Measurements from ENCODE around the gene INHBE. TPM values are rescaled to one million over a fixed set of nuclear protein-coding genes. Genes with fewer than 3 reads are reported as not detected.

Gene INHBE
- total RNA-seq, 1 experiment from 2014 or later = 5.0 TPM

DNA sequence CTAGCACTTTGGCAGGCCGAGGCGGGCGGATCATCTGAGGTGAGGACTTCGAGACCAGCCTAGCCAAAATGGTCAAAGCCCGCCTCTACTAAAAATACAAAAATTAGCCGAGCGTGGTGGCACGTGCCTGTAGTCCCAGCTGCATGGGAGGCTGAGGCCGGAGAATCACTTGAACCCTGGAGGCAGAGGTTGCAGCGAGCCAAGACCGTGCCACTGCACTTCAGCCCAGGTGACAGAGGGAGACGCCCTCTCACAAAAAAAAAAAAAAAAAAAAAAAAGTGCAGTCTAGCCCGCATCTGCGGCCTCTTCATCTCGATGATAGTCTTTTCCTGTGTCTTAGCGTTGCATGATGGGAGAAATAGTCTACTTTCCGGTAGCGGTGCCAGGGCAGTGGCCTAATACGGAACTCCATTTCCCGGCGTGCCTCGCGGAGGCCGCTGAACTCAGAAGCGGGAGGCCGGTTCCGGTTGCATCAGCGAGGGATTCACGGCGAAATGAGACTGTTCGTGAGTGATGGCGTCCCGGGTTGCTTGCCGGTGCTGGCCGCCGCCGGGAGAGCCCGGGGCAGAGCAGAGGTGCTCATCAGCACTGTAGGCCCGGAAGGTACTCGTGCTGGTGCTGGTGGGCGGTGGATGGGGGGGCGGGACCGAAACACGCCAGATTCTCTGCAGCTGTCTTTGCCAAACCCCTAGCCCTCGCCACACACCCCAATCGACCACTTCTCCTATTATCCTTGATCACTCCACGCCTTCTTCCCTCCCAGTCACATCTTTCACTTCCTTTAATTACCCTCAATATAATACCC, 32.7 kb downstream of the INHBE start, which contains the start of gene MARS1 (continued):
- TF ChIP-seq, protein P1, sequence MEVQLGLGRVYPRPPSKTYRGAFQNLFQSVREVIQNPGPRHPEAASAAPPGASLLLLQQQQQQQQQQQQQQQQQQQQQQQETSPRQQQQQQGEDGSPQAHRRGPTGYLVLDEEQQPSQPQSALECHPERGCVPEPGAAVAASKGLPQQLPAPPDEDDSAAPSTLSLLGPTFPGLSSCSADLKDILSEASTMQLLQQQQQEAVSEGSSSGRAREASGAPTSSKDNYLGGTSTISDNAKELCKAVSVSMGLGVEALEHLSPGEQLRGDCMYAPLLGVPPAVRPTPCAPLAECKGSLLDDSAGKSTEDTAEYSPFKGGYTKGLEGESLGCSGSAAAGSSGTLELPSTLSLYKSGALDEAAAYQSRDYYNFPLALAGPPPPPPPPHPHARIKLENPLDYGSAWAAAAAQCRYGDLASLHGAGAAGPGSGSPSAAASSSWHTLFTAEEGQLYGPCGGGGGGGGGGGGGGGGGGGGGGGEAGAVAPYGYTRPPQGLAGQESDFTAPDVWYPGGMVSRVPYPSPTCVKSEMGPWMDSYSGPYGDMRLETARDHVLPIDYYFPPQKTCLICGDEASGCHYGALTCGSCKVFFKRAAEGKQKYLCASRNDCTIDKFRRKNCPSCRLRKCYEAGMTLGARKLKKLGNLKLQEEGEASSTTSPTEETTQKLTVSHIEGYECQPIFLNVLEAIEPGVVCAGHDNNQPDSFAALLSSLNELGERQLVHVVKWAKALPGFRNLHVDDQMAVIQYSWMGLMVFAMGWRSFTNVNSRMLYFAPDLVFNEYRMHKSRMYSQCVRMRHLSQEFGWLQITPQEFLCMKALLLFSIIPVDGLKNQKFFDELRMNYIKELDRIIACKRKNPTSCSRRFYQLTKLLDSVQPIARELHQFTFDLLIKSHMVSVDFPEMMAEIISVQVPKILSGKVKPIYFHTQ (CRISPR knock-in tag; IDR thresholded peaks at IDR 0.05) = no peak
- TF ChIP-seq SP1 (CRISPR knock-in tag; conservative IDR thresholded peaks at IDR 0.05) (peak; percentile 42; the same call in 1 of the 2 replicates), ZNF396 (CRISPR knock-in tag; IDR thresholded peaks at IDR 0.05; ENCODE audit: borderline replicate concordance) (no peak), MAX (CRISPR knock-in tag; IDR thresholded peaks at IDR 0.05) (peak; percentile 96), ATF3 (CRISPR knock-in tag; conservative IDR thresholded peaks at IDR 0.05) (peak; percentile 96), PRDM15 (CRISPR knock-in tag; IDR thresholded peaks at IDR 0.05) (no peak), IRF1 (CRISPR knock-in tag; IDR thresholded peaks at IDR 0.05) (no peak), TCF7 (CRISPR knock-in tag; IDR thresholded peaks at IDR 0.05; ENCODE audit: low read depth) (no peak), NR1H2 (CRISPR knock-in tag; IDR thresholded peaks at IDR 0.05) (no peak), RELA (CRISPR knock-in tag; IDR thresholded peaks at IDR 0.05; ENCODE audit: borderline replicate concordance) (no peak), GTF2I (CRISPR knock-in tag; conservative IDR thresholded peaks at IDR 0.05) (peak; percentile 90), E2F5 (CRISPR knock-in tag; IDR thresholded peaks at IDR 0.05) (0 out of 2 replicates have a peak, but pooled peaks have one; percentile 38), USF1 (CRISPR knock-in tag; IDR thresholded peaks at IDR 0.05) (0 out of 2 replicates have a peak, but pooled peaks have one; percentile 23), USF2 (CRISPR knock-in tag; IDR thresholded peaks at IDR 0.05) (no peak), E2F4 (CRISPR knock-in tag; IDR thresholded peaks at IDR 0.05; ENCODE audit: borderline replicate concordance, low read depth) (no peak), ZNF219 (CRISPR knock-in tag; IDR thresholded peaks at IDR 0.05; ENCODE audit: borderline replicate concordance) (no peak)
- TF ChIP-seq, protein P2, sequence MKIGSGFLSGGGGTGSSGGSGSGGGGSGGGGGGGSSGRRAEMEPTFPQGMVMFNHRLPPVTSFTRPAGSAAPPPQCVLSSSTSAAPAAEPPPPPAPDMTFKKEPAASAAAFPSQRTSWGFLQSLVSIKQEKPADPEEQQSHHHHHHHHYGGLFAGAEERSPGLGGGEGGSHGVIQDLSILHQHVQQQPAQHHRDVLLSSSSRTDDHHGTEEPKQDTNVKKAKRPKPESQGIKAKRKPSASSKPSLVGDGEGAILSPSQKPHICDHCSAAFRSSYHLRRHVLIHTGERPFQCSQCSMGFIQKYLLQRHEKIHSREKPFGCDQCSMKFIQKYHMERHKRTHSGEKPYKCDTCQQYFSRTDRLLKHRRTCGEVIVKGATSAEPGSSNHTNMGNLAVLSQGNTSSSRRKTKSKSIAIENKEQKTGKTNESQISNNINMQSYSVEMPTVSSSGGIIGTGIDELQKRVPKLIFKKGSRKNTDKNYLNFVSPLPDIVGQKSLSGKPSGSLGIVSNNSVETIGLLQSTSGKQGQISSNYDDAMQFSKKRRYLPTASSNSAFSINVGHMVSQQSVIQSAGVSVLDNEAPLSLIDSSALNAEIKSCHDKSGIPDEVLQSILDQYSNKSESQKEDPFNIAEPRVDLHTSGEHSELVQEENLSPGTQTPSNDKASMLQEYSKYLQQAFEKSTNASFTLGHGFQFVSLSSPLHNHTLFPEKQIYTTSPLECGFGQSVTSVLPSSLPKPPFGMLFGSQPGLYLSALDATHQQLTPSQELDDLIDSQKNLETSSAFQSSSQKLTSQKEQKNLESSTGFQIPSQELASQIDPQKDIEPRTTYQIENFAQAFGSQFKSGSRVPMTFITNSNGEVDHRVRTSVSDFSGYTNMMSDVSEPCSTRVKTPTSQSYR (CRISPR knock-in tag; IDR thresholded peaks at IDR 0.05) = no peak
